Mesodermal cell (in vitro differentiated cells): ENCODE data around the gene ADAM33.

Experiments used
- H3K27ac ChIP-seq: 2 replicates; pipeline ENCODE4 v1.7.0; 2013; ENCODE audit warnings: mild to moderate bottlenecking, low read depth, low read length, moderate library complexity; ENCODE audit not compliant: severe bottlenecking
- H3K36me3 ChIP-seq: 2 replicates; pipeline ENCODE4 v1.7.1; 2013; ENCODE audit warnings: mild to moderate bottlenecking, low read length, moderate library complexity; ENCODE audit not compliant: control insufficient read depth, insufficient read depth
- H3K4me1 ChIP-seq: one replicate; pipeline ENCODE4 v1.7.1; 2013; ENCODE audit warnings: mild to moderate bottlenecking, low read length; ENCODE audit not compliant: insufficient read depth, control insufficient read depth, poor library complexity, severe bottlenecking
- H3K4me3 ChIP-seq: 2 replicates; pipeline ENCODE4 v1.7.0; 2013; ENCODE audit warnings: low read length, control low read depth, mild to moderate bottlenecking; ENCODE audit not compliant: insufficient read depth, poor library complexity, severe bottlenecking; ENCODE audit errors: extremely low read depth
- H3K9me3 ChIP-seq: 2 replicates; pipeline ENCODE4 v1.7.1; 2013; ENCODE audit warnings: mild to moderate bottlenecking, low read length, moderate library complexity; ENCODE audit not compliant: control insufficient read depth
- WGBS, 2 experiments: methylation state at CpG; one replicate each; pipeline ENCODE4 v1.1.5; 2013; ENCODE audit warnings: missing lambda C conversion rate in 2 of 2; ENCODE audit not compliant: insufficient coverage in 2 of 2; 5-methylcytosine and 5-hydroxymethylcytosine counted together

The ADAM33 gene

DNA sequence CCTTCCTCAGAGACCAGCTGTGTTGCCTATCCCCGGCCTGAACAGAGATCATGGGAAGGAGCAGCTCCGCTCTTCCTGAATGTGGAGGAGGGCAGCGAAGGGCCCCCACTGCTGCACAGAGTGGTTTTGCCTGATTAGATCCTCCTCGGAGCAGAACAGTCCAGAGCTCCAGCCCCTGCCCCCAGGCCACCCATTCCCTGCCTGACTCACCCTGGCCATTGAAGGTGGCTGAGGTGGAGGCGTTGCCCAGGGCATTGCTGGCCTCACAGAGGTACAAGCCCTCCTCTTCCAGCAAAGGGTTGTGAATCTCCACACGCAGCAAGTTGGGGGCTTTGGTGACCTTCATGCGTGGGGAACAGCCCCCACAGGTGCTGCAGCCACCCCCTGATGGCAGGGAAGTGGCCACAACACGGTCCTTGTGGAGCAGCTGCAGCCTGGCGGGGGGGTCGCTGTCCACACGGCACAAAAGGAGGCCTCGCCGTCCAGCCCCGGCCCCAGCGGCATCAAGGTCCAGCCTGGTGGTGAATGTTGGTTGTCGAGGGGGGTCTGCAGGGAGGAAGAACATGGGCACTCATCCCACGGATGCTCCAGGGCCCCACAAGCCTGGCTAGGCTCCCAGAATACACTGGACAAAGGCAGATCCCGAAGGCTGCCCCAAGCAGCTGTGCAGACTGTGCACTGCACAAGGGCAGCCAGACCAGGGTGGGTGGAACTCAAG is 15.9 kb upstream of the ADAM33 start:
- Histone ChIP-seq H3K27ac (no peak overlapping the region), H3K36me3 (no peaks in the 10 kb centered on the region), H3K9me3 (no peaks in the 10 kb centered on the region), H3K4me3 (no peak overlapping the region), H3K4me1 (peaks cover 2% of the 10 kb centered on the region)
- WGBS, 2 experiments, result 81 to 88% methylated on average over 10 to 18 of the region's 18 CpGs

DNA sequence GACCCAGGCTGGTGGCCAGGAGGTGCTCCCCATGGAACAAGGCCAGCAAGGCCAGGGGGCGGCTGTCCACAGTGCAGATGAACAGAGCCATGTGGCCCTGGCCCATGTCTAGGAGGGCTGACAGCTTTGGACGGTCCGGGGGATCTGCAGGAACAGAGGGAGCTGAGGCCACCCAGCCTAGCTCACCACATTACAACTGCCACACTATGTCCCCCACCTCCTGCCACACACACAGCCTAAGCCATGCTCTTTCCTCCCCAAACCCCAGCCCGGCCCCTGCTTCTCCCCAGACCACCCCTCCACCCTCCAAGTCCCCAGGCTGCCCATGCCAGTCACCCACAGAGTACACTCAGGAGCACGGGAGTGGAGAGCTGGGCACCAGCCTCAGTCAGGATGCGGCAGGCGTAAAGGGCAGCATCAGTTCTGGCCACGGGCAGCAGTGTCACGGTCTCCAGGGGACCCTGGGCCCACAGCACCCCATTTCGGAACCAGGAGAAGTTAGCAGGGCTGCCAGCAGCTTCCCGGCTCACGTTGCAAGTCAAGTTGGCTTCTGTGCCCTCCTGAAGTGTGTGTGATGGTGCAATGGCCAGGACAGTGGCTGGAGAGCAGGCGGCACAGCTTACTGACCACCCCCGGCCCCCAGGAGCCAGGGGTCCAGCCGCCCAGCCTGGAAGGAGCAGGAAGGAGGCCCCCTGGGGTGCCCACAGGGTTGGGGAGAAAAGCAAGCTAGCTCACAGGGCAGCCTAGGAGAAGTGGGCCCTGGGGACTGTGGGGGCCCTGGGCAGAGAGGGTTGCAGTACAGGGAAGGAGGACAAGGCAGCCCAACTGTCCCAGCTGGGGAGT is 15.2 kb upstream of the ADAM33 start:
- no peaks in the 10 kb centered on the region for H3K9me3 ChIP-seq
- H3K36me3 ChIP-seq, result no peaks in the 10 kb centered on the region
- peaks cover 2% of the 10 kb centered on the region for H3K4me1 ChIP-seq
- 93 to 94% methylated on average over 9 to 11 of the region's 15 CpGs for WGBS, 2 experiments
- no peak overlapping the region for H3K27ac ChIP-seq
- H3K4me3 ChIP-seq, result no peak overlapping the region

- Histone ChIP-seq H3K36me3 (no peaks in the 10 kb centered on the region), H3K4me1 (peaks cover 2% of the 10 kb centered on the region), H3K27ac (no peak overlapping the region), H3K9me3 (no peaks in the 10 kb centered on the region), H3K4me3 (no peak overlapping the region)
- WGBS, 2 experiments, result 100% methylated on average over 1 of the region's 1 CpG; no CpG with 5 or more reads in 1 of the 2 experiments
These were observed 14.4 kb upstream of the ADAM33 start for GRCh38 chr20:3696200-3696599.

- Histone ChIP-seq H3K4me1 (peaks cover 2% of the 10 kb centered on the region), H3K27ac (no peak overlapping the region), H3K9me3 (no peaks in the 10 kb centered on the region), H3K36me3 (no peaks in the 10 kb centered on the region), H3K4me3 (no peak overlapping the region)
- WGBS, 2 experiments, result 93 to 96% methylated on average over 4 to 5 of the region's 5 CpGs
These were observed 13.1 kb upstream of the ADAM33 start for GRCh38 chr20:3694864-3695263.

DNA sequence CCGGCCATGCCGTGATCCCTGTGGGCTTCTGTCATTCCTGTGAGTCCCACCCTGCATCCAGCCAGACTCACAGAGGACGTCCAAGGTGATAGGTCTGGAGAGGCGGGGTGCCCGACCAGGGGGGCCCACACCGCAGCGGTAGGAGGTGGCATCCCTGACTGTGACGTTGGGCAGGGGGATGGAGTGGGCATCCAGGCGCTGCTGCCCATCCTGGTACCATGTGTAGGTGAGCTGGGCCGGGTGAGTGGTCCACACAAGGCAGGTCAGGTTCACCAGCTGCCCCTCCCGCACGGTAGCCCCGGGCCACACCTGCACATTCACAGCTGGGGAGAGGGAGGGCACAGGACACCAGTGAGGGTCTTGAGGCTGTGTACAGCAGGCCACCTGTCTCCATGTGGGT is 11.6 kb upstream of the ADAM33 start:
- H3K9me3 ChIP-seq, result no peaks in the 10 kb centered on the region
- 93 to 95% methylated on average over 2 to 13 of the region's 13 CpGs for WGBS, 2 experiments
- peaks cover 2% of the 10 kb centered on the region for H3K4me1 ChIP-seq
- no peak overlapping the region for H3K4me3 ChIP-seq
- no peaks in the 10 kb centered on the region for H3K36me3 ChIP-seq
- H3K27ac ChIP-seq, result no peak overlapping the region

GRCh38 chr20:3692706-3693294 is 11.0 kb upstream of the ADAM33 start:
- H3K4me1 ChIP-seq, result peaks cover 2% of the 10 kb centered on the region
- 92 to 95% methylated on average over 20 to 23 of the region's 23 CpGs for WGBS, 2 experiments
- H3K36me3 ChIP-seq, result no peaks in the 10 kb centered on the region
- no peaks in the 10 kb centered on the region for H3K9me3 ChIP-seq
- H3K27ac ChIP-seq, result no peak overlapping the region
- no peak overlapping the region for H3K4me3 ChIP-seq

- Histone ChIP-seq H3K4me3 (no peak overlapping the region), H3K36me3 (no peaks in the 10 kb centered on the region), H3K27ac (no peak overlapping the region), H3K4me1 (peaks cover 4% of the 10 kb centered on the region), H3K9me3 (no peaks in the 10 kb centered on the region)
- 93 to 95% methylated on average over 7 to 9 of the region's 9 CpGs for WGBS, 2 experiments
These were observed 10.1 kb upstream of the ADAM33 start for GRCh38 chr20:3691897-3692296.

GRCh38 chr20:3691306-3691705 is 9.5 kb upstream of the ADAM33 start:
- WGBS, 2 experiments, result 92 to 94% methylated on average over 9 to 16 of the region's 16 CpGs
- H3K4me1 ChIP-seq, result peaks cover 7% of the 10 kb centered on the region
- H3K36me3 ChIP-seq, result no peaks in the 10 kb centered on the region
- no peak overlapping the region for H3K4me3 ChIP-seq
- no peaks in the 10 kb centered on the region for H3K9me3 ChIP-seq
- H3K27ac ChIP-seq, result no peak overlapping the region

DNA sequence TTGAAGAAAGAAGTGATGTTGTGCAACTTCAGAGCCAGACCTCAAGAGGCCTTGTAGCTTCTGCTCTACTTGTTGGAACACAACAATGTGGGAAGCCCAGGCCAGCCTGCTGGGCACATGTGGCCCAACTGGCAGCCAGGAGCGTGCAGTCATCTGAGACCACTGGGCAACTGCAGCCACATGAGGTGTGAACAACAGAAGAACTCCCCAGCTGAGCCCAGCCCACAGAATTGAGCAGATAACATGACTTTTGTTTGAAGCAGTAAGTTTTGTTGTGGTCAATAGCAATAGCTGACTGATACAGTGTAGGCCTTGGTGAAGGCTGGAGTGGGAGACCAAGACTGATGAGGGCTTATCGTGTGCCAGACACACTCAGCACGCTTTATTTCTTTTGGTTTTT is 8.6 kb upstream of the ADAM33 start:
- peaks cover 7% of the 10 kb centered on the region for H3K4me1 ChIP-seq

DNA sequence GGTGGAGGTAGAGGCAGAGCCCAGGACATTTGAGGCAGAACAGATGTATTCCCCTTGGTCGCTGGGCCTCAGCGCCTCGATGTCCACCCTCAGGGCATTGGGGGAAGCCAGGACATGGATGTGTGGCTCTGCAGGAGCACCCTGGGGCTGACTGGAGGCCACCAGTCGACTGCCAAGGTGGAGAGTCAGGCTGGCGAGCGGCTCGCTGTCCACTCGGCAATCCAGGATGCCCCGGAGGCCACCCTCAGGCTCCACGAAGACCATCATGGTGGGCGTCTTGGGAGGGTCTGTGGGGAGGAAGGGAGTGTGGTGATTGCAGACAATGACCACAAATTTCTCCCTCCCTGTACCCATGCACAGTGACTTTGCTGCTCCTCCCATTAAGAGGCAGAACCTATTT is 8.2 kb upstream of the ADAM33 start:
- Histone ChIP-seq H3K27ac (no peak overlapping the region), H3K9me3 (no peaks in the 10 kb centered on the region), H3K36me3 (no peaks in the 10 kb centered on the region), H3K4me3 (no peak overlapping the region), H3K4me1 (peaks cover 7% of the 10 kb centered on the region)
- WGBS, 2 experiments, result 82 to 94% methylated on average over 4 of the region's 11 CpGs

More for the DNA sequence above, 8.6 kb upstream of the ADAM33 start:
- Histone ChIP-seq H3K36me3 (no peaks in the 10 kb centered on the region), H3K27ac (no peak overlapping the region), H3K4me3 (no peak overlapping the region), H3K9me3 (no peaks in the 10 kb centered on the region)
- 98 to 100% methylated on average over 1 to 3 of the region's 3 CpGs for WGBS, 2 experiments
